GM12891 (cell line): ENCODE measurements around the gene GRIN2A.

ENCODE experiments used
- POLR2A ChIP-seq: IDR thresholded peaks from 2 replicates; pipeline ENCODE4 v1.6.1; 2011; ENCODE audit warnings: low read depth, low read length, control low read depth
- POLR2AphosphoS5 ChIP-seq: IDR thresholded peaks from 2 replicates; pipeline ENCODE4 v1.6.1; 2011; ENCODE audit warnings: low read depth, low read length, control low read depth
- SPI1 ChIP-seq: IDR thresholded peaks from 2 replicates; pipeline ENCODE4 v1.6.1; 2011; ENCODE audit warnings: low read depth, low read length, control low read depth

- no peak for TF ChIP-seq POLR2AphosphoS5
- no peak for TF ChIP-seq POLR2A
- TF ChIP-seq SPI1: no peak
Observed at GRCh38 chr16:9943121-9943520, 239.1 kb downstream of the GRIN2A start.
